ENCODE data around the gene APOLD1.
"Not testable (repeated sequence)": the region's sequence is repeated elsewhere in the genome, so short reads cannot be mapped to it uniquely, and the experiment has no call there.

DNA sequence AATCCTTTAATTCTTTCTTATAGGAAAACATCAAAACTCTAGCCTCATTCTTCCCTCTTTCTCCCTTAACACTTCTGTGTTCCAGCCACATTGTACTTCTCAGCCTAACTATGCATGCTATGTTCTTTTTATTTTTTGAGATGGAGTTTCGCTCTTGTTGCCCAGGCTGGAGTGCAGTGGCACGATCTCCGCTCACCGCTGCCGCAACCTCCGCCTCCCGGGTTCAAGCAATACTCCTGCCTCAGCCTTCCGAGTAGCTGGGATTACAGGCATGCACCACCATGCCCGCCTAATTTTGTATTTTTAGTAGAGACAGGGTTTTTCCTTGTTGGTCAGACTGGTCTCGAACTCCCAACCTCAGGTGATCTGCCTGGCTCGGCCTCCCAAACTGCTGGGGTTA is 34.9 kb downstream of the APOLD1 start:
- not testable (repeated sequence) for TF ChIP-seq REST (IDR thresholded peaks at IDR 0.05; ENCODE audit: borderline replicate concordance); CTCF (IDR thresholded peaks at IDR 0.05; ENCODE audit: poor library complexity, severe bottlenecking)

All from neural cell (in vitro differentiated cells).